ENCODE results near the gene IL4R.

The IL4R gene

GRCh38 chr16:27333104-27333503 is 19.3 kb downstream of the IL4R start:
- DNase-seq, result no peak

GRCh38 chr16:27333549-27333948 is 19.8 kb downstream of the IL4R start:
- no peak for DNase-seq

- DNase-seq, result no peak
These were observed 20.5 kb downstream of the IL4R start for GRCh38 chr16:27334192-27334764.

- no peak for DNase-seq
These were observed 21.1 kb downstream of the IL4R start for GRCh38 chr16:27334838-27335237.

GRCh38 chr16:27335349-27336053 is 21.7 kb downstream of the IL4R start:
- no peak for DNase-seq

GRCh38 chr16:27337024-27337423 is 23.2 kb downstream of the IL4R start:
- no peak for DNase-seq

- DNase-seq, result no peak
These were observed 25.4 kb downstream of the IL4R start for GRCh38 chr16:27339180-27339579.

GRCh38 chr16:27340654-27341053 is 26.9 kb downstream of the IL4R start:
- DNase-seq, result no peak

- DNase-seq, result no peak
These were observed 27.8 kb downstream of the IL4R start for GRCh38 chr16:27341549-27341948.

- DNase-seq, result no peak
These were observed 28.2 kb downstream of the IL4R start for GRCh38 chr16:27341971-27342370.

GRCh38 chr16:27344721-27345120 is 30.9 kb downstream of the IL4R start:
- DNase-seq, result no peak

GRCh38 chr16:27345201-27345600 is 31.4 kb downstream of the IL4R start:
- DNase-seq, result no peak

GRCh38 chr16:27346819-27347218 is 33.0 kb downstream of the IL4R start:
- no peak for DNase-seq

GRCh38 chr16:27347930-27348685 is 34.3 kb downstream of the IL4R start:
- no peak for DNase-seq

GRCh38 chr16:27349276-27349675 is 35.5 kb downstream of the IL4R start:
- no peak for DNase-seq

GRCh38 chr16:27350006-27350405 is 36.2 kb downstream of the IL4R start:
- no peak for DNase-seq

- DNase-seq, result no peak
These were observed 38.2 kb downstream of the IL4R start for GRCh38 chr16:27351989-27352388.

- DNase-seq, result no peak
These were observed 40.1 kb downstream of the IL4R start for GRCh38 chr16:27353853-27354252.

- DNase-seq, result no peak
These were observed 41.8 kb downstream of the IL4R start for GRCh38 chr16:27355610-27356009.

- no peak for DNase-seq
These were observed 43.0 kb downstream of the IL4R start for GRCh38 chr16:27356794-27357193.

- DNase-seq, result no peak
These were observed 45.3 kb downstream of the IL4R start for GRCh38 chr16:27359051-27359450.

- DNase-seq, result no peak
These were observed 45.8 kb downstream of the IL4R start for GRCh38 chr16:27359615-27360014.

- no peak for DNase-seq
These were observed 48.2 kb downstream of the IL4R start for GRCh38 chr16:27361987-27362386.

GRCh38 chr16:27362570-27363245 is 48.9 kb downstream of the IL4R start:
- no peak for DNase-seq

Data from SW 1271 (cell line).